Measurements from ENCODE around the gene ATP5F1D.

DNA sequence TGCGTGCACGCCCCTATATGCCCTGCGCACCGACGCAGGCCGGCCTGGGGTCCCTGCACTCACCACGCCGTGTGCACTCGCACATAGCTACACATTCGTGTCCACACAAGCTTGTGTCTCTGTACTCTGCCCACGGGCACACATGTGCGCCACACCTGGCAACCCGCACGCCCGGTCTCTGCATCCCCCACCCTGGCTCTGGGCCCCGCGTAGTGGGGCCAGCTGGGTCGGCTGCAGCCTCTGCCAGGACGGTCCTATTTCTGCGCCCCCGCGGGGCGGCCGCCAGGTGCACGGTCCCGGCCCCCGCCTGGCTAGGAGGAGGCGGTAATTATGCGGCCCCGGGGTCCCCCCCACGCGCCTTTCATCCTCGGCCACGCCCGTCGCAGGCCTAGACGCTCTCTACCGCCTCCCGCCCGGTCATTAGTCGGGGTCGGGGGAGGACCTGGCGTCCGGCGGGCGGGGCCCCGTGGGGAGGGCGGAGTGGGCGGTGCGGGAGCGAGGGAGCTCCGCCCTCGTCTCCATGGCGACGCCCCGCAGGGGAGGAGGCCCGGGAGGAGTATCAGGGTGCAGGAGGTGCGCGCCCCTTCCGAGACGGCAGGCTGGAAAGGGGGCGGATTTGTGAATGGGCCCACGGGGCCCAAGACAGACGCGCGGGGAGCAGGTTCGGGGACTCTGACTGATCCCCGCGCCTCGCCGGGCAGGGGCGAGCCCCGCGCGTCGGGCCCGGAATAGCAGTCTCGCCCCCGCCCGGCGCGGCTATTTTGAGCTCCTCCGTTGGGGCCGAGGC, 24.8 kb downstream of the ATP5F1D start:
- TF ChIP-seq GATA3 (IDR thresholded peaks at IDR 0.05; ENCODE audit: low read depth, low read length): no peak
- no peak for TF ChIP-seq GATA2 (IDR thresholded peaks at IDR 0.05; ENCODE audit: low read depth, low read length)

All from SH-SY5Y (cell line).